ENCODE data around the gene TUBB2A.

GRCh38 chr6:3138341-3138740, 19.0 kb downstream of the TUBB2A start:
- TF ChIP-seq, protein P1, sequence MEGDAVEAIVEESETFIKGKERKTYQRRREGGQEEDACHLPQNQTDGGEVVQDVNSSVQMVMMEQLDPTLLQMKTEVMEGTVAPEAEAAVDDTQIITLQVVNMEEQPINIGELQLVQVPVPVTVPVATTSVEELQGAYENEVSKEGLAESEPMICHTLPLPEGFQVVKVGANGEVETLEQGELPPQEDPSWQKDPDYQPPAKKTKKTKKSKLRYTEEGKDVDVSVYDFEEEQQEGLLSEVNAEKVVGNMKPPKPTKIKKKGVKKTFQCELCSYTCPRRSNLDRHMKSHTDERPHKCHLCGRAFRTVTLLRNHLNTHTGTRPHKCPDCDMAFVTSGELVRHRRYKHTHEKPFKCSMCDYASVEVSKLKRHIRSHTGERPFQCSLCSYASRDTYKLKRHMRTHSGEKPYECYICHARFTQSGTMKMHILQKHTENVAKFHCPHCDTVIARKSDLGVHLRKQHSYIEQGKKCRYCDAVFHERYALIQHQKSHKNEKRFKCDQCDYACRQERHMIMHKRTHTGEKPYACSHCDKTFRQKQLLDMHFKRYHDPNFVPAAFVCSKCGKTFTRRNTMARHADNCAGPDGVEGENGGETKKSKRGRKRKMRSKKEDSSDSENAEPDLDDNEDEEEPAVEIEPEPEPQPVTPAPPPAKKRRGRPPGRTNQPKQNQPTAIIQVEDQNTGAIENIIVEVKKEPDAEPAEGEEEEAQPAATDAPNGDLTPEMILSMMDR (conservative IDR thresholded peaks at IDR 0.05; ENCODE audit: low read depth, low read length), result no peak
- no peak for TF ChIP-seq EZH2 (IDR thresholded peaks at IDR 0.05; ENCODE audit: borderline replicate concordance, low read depth, low read length, poor library complexity, severe bottlenecking)
